GM12892 (cell line): Measurements from ENCODE around the gene GEMIN4.

ENCODE experiments used
- POLR2A ChIP-seq: IDR thresholded peaks from 2 replicates; pipeline ENCODE4 v1.6.1; 2011; ENCODE audit warnings: low read depth, low read length, control low read depth
- POLR2AphosphoS5 ChIP-seq: IDR thresholded peaks from 2 replicates; pipeline ENCODE4 v1.6.1; 2011; ENCODE audit warnings: low read depth, low read length, control low read depth

DNA sequence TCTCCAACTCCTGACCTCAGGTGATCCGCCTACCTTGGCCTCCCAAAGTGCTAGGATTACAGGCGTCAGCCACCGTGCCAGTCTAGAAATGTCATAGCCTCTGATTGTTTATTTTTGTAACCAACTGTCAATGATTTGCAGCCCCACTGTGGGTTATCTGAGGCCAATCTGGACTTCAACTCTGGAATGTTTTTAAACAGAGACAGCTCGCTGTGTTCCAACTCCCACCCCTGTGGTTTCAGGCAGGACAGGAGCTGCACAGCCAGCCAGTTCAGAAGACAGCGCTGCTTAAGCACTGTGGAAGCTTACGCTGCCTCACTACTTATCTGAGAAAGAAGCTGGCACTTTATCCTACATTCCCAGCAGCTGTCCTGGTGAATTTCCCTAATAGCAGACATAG is 49.6 kb upstream of the GEMIN4 start:
- no peak for TF ChIP-seq POLR2AphosphoS5
- TF ChIP-seq POLR2A = no peak
